Kidney (tissue), 14 donors: ENCODE results near the gene GATD1. TPM values are rescaled to one million over a fixed set of nuclear protein-coding genes. Genes with fewer than 3 reads are reported as not detected.

Experiments used
- DNase-seq, 5 donors: peaks; one replicate each; pipeline ENCODE4 v3.0.0-alpha.2; 2013 to 2020
- FAIRE-seq: peaks from 2 replicates; lab custom pipeline; 2012; peaks lifted over from hg19 to GRCh38; lab: Jason Lieb, UNC
- H3K27ac ChIP-seq, 2 donors: one replicate each; pipeline ENCODE4 v1.7.0; 2013; ENCODE audit warnings: low read depth in 2 of 2, low read length in 2 of 2, inconsistent platforms in 1 of 2
- H3K27me3 ChIP-seq: one replicate; pipeline ENCODE4 v1.7.1; 2013; ENCODE audit warnings: low read length, inconsistent platforms; ENCODE audit not compliant: control insufficient read depth, insufficient read depth
- H3K36me3 ChIP-seq, 3 donors: one replicate each; pipeline versions ENCODE4 v1.7.0 to v1.7.1; 2013; ENCODE audit warnings: low read length in 3 of 3, control low read depth in 1 of 3, inconsistent platforms in 1 of 3; ENCODE audit not compliant: insufficient read depth in 3 of 3, control insufficient read depth in 2 of 3
- H3K4me1 ChIP-seq, 3 donors: one replicate each; pipeline versions ENCODE4 v1.7.0 to v1.7.1; 2013; ENCODE audit warnings: low read length in 3 of 3, inconsistent platforms in 1 of 3, low read depth in 1 of 3; ENCODE audit not compliant: control insufficient read depth in 2 of 3, insufficient read depth in 2 of 3
- H3K4me3 ChIP-seq, 3 donors: one replicate each; pipeline versions ENCODE4 v1.7.0 to v1.8.1; 2013; ENCODE audit warnings: low read length in 3 of 3, control low read depth in 1 of 3, inconsistent platforms in 1 of 3
- H3K9ac ChIP-seq, 3 donors: one replicate each; pipeline versions ENCODE4 v1.7.0 to v1.7.1; 2013; ENCODE audit warnings: low read length in 3 of 3, control low read depth in 1 of 3, inconsistent platforms in 1 of 3
- H3K9me3 ChIP-seq, 3 donors: one replicate each; pipeline versions ENCODE4 v1.7.0 to v1.7.1; 2013; ENCODE audit warnings: low read length in 3 of 3, control low read depth in 1 of 3, inconsistent platforms in 1 of 3; ENCODE audit not compliant: control insufficient read depth in 2 of 3, insufficient read depth in 1 of 3
- intact Hi-C: fragments of 100-400 bp; cut with DNase I; formaldehyde crosslinking; loops from one replicate; pipeline ENCODE4 v1.11.1; 2022
- polyA plus RNA-seq: library from polyadenylated mRNA; stranded (reverse); fragments of 350-450 nt; fragmentation: Illumina TruSeq; extraction: RNeasy Lipid Tissue Mini Kit (QIAGEN cat#74804); gene quantifications from one replicate; pipeline ENCODE4 v1.2.3, GENCODE V29; 2014; ENCODE audit warnings: low read depth, low replicate concordance; ENCODE audit not compliant: insufficient read depth
- total RNA-seq: library from RNA; stranded (reverse); fragmentation: NEBNext Ultra II Directional; extraction: Animal tissue kit (Norgen Biotek cat#: 25700); gene quantifications from one replicate; pipeline ENCODE4 v1.2.1, GENCODE V29; 2021
- TF ChIP-seq, protein P1 (sequence below): IDR thresholded peaks from 3 replicates; pipeline ENCODE4 v1.5.1; 2012; ENCODE audit warnings: mild to moderate bottlenecking, moderate library complexity, borderline replicate concordance; ENCODE audit not compliant: insufficient read depth; ENCODE audit errors: extremely low read depth
- donor health status: control.
- donor health status: control.
- donor health status: control.
- donor health status: control.
- donor health status: control.
- donor health status: DM: yes; HTN: yes; CAD: no.
- donor health status: Normal renal cell carcinoma (clear cell type).

The GATD1 gene
- total and polyA plus RNA-seq, 2 donors from 2014 or later, result 38.3 to 66.2 TPM

GRCh38 chr11:779955-780532, 2.8 kb upstream of the GATD1 start:
- peaks cover 0 to 4% (median 0%) of the 10 kb centered on the region in 3 donors for H3K36me3 ChIP-seq
- DNase-seq, result peak in 1 of 5 donors; percentile 56
- H3K27me3 ChIP-seq, result no peaks in the 10 kb centered on the region
- TF ChIP-seq, protein P1, sequence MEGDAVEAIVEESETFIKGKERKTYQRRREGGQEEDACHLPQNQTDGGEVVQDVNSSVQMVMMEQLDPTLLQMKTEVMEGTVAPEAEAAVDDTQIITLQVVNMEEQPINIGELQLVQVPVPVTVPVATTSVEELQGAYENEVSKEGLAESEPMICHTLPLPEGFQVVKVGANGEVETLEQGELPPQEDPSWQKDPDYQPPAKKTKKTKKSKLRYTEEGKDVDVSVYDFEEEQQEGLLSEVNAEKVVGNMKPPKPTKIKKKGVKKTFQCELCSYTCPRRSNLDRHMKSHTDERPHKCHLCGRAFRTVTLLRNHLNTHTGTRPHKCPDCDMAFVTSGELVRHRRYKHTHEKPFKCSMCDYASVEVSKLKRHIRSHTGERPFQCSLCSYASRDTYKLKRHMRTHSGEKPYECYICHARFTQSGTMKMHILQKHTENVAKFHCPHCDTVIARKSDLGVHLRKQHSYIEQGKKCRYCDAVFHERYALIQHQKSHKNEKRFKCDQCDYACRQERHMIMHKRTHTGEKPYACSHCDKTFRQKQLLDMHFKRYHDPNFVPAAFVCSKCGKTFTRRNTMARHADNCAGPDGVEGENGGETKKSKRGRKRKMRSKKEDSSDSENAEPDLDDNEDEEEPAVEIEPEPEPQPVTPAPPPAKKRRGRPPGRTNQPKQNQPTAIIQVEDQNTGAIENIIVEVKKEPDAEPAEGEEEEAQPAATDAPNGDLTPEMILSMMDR, result no peak
- H3K4me3 ChIP-seq, result no peak overlapping the region
- FAIRE-seq, result no peak
- H3K9ac ChIP-seq, result no peak overlapping the region
- H3K9me3 ChIP-seq, result no peaks in the 10 kb centered on the region
- peaks cover 0 to 16% (median 0%) of the 10 kb centered on the region in 3 donors for H3K4me1 ChIP-seq
- H3K27ac ChIP-seq, result no peak overlapping the region
- intact Hi-C loops, result no loop called here

GRCh38 chr11:778976-779954, 2.0 kb upstream of the GATD1 start:
- Histone ChIP-seq H3K36me3 (peaks cover 0 to 4% (median 0%) of the 10 kb centered on the region in 3 donors), H3K27me3 (no peaks in the 10 kb centered on the region), H3K9ac (no peak overlapping the region), H3K9me3 (no peaks in the 10 kb centered on the region), H3K27ac (no peak overlapping the region), H3K4me3 (no peak overlapping the region), H3K4me1 (peaks cover 0 to 16% (median 0%) of the 10 kb centered on the region in 3 donors)
- FAIRE-seq, result no peak
- TF ChIP-seq, protein P1, result no peak
- intact Hi-C loops, result no loop called here
- DNase-seq, result peak in 1 of 5 donors; percentile 63

DNA sequence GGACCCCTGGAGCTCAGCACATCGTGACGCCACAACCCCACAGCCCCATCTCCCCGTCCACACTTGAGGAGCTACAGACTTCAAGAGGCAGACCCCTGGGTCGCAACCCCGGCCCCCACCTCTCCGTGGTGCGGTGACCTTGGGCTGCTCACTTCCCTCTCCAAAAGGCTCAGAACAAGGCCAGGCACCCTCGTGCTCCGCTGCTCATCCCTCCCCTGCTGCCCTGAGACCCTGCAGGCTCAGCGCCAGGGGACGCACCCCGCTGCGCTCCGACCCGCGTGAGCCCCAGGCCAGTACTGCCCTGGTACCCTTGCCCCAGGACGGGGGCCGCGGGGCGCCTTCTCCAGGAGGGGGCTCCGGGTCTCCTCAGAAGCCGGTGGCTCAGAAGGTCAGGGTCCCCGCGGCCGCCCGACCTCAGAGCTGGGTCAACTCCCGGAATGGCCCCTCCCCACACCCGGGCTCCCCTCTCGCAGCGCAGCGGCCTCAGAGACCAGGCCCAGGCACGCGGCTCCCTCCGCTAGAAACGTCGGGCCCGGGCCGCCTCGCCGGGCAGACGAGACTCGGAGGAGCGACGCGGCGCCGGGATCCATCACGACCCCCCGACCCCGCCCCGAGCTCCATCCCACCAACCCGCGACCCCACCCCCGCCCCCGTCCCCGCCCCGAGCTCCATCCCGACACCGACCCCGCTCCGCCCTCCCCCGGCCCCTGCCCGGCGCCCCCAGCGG, 563 bp downstream of the GATD1 start:
- intact Hi-C loops, result no loop called here

More for the DNA sequence above, 563 bp downstream of the GATD1 start:
- H3K9ac ChIP-seq, result peak overlapping the region in 2 of 3 donors; percentile 82 to 86
- H3K27ac ChIP-seq, result no peak overlapping the region
- TF ChIP-seq, protein P1, result no peak
- DNase-seq (peak; percentile 46 to 81 (median 58)), FAIRE-seq (no peak)
- no peaks in the 10 kb centered on the region for H3K36me3 ChIP-seq
- H3K27me3 ChIP-seq, result no peaks in the 10 kb centered on the region
- H3K4me3 ChIP-seq, result peak overlapping the region; percentile 44 to 71 (median 59)
- H3K9me3 ChIP-seq, result no peaks in the 10 kb centered on the region
- peaks cover 0 to 16% (median 0%) of the 10 kb centered on the region in 3 donors for H3K4me1 ChIP-seq
